B cell (primary cell): ENCODE measurements around the gene GSDME.

Experiments used
- EZH2 ChIP-seq: IDR thresholded peaks from 2 replicates; pipeline ENCODE4 v1.6.1; 2012; ENCODE audit warnings: borderline replicate concordance, low read depth, mild to moderate bottlenecking, moderate library complexity, low read length; ENCODE audit not compliant: insufficient read depth, poor library complexity, severe bottlenecking
- TF ChIP-seq, protein P1 (sequence below): fragments of 200-600 bp; IDR thresholded peaks from one replicate; pipeline ENCODE4 v1.8.0; 2022; ENCODE audit warnings: antibody characterized with exemption, mild to moderate bottlenecking

DNA sequence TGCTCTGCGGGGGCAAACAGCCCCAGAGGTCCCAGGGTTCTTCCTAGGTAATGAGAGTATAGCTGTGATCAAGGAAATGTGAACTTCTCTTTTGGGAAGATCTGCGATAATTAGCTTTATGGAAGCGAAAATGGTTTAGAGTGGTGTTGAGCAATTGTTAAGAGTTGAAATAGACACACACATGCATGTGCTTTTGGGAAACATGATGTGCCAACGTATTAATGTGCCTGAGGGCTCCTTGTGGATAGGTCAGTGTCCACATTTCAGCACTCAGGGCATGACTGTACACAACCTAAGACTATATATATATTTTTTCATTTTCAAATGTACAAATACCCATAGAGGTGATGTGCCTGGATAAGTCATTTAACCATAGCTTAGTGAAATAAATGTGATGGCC, 67.0 kb downstream of the GSDME start:
- TF ChIP-seq, protein P1, sequence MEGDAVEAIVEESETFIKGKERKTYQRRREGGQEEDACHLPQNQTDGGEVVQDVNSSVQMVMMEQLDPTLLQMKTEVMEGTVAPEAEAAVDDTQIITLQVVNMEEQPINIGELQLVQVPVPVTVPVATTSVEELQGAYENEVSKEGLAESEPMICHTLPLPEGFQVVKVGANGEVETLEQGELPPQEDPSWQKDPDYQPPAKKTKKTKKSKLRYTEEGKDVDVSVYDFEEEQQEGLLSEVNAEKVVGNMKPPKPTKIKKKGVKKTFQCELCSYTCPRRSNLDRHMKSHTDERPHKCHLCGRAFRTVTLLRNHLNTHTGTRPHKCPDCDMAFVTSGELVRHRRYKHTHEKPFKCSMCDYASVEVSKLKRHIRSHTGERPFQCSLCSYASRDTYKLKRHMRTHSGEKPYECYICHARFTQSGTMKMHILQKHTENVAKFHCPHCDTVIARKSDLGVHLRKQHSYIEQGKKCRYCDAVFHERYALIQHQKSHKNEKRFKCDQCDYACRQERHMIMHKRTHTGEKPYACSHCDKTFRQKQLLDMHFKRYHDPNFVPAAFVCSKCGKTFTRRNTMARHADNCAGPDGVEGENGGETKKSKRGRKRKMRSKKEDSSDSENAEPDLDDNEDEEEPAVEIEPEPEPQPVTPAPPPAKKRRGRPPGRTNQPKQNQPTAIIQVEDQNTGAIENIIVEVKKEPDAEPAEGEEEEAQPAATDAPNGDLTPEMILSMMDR: no peak
- no peak for TF ChIP-seq EZH2
